Stimulated activated CD8-positive, alpha-beta memory T cell treated with anti-CD3 and anti-CD28 coated beads, Interleukin-2, amount 100 ng/mL, for 1 hour (primary cell): ENCODE results near the gene TIMMDC1.
"Not testable (repeated sequence)": the region's sequence is repeated elsewhere in the genome, so short reads cannot be mapped to it uniquely, and the experiment has no call there.

ENCODE experiments used
- DNase-seq, 2 donors: peaks; one replicate each; pipeline ENCODE4 v3.0.0-alpha.2; 2020; ENCODE audit warnings: low read depth in 2 of 2

The TIMMDC1 gene

DNA sequence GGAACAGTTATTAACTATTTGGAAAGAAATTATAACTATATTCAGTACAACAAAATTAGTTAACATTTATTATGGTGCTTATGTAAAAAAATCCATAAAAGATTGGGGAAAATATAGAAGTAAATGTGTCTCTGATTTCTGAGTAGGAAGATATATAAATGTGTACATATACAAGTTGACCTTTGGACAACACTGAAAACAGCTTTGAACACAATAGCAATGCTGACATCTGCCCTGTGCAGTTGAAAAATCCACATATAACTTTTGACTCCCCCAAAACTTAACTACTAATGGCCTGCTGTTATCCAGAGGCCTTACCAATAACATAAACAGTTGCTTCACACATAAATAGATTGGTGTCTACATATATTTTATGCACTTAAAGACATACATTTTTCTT is 12.3 kb downstream of the TIMMDC1 start:
- no peak for DNase-seq

DNA sequence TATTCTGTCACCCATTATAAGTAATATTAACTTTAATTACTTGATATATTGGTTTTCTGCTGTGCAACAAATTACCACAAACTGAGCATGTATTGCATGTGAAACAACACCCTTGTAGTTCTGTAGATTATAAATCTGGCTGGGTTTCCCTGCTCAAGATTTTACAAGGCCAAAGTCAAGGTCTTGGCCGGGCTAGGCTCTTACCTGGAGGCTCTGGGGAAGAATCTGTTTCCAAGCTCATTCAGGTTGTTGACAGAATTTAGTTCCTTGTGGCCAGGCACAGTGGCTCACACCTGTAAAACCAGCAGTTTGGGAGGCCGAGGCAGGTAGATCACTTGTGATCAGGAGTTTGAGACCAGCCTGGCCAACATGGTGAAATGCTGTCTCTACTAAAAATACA is 16.3 kb downstream of the TIMMDC1 start:
- no peak for DNase-seq

DNA sequence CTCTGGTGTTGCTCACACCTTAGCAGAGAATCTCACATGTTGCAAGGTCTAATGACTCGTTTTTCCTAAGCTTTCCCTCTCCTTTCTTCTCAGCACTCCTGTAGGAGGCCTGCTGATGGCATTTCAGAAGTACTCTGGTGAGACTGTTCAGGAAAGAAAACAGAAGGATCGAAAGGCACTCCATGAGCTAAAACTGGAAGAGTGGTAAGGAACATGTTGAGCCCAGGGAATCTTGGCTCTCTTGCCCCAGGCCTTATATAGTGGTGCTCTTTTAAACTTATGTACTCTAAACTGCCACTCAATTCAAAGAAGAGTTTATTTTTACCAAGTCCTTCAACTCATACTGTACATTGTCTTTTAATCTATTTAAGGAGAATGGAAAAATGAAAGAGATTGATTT is 18.8 kb downstream of the TIMMDC1 start:
- no peak for DNase-seq

DNA sequence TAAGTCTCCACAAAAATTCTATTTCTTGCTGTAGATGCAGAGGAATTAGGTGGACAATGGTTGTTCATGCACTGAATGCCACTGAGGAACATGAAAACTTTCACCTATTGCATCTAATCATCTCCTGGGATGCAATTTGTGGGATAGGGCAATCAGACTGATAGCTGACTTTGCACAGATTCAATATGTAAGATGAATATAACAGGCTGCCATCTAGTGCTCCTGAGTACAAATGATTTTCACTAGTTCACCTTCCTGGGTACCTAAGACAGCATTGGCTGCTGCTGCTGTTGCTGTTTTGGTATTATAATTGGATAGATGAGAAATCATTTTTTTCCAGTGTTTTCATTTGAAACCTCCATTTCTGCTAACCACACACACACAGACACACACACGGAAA is 19.7 kb downstream of the TIMMDC1 start:
- no peak for DNase-seq

DNA sequence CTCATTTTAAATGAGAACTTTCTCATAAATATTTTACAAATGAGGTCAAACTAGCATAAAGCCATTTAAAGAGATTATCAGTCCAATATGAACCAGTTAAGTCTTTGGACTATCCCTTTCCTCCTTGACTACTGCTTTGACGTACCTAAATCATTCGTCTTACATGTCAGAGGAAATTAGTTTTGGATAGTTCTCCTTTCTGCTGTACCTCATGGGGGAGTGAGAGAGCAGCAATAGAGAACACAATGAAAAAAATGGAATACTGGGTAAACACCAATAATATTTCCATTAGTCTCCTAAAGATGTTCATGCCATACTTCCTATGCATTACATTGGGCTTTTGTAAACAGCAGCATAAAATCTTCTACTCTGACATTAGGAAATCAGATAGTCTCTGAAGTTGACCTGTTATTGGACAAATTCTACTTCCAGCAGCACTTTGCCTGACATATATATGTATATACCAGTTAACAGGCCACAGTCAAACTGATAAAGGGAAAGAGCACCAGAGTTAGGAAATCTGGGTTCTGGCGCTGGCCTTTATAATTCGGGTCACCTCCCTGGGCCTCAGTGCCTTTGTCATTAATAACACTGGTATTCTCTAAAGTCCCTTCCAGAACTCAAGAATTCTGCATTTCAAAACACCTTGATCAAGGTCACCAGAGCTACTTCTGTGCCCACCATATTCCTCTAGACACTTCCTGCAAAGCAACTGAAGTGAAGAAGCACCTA is 26.8 kb downstream of the TIMMDC1 start:
- DNase-seq, result no peak

DNA sequence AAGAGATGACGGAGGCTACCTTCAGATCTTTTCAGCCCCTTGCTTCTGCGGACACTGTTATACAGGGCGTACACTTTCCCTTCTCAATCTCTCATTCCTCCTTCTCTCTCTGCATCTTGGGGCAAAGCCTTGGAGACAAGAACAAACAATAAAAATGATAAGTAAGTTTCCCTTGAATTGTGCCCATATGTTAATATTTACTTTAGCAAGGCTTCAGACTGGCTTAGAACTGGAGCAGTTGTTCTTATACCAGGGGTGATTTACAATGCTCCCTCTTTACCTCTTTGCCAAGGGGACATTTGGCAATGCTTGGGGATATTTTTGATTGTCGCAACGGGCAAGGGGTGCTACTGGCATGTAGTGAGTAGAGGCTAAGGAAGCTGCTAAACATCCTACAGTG is 29.4 kb downstream of the TIMMDC1 start:
- DNase-seq, result no peak

DNA sequence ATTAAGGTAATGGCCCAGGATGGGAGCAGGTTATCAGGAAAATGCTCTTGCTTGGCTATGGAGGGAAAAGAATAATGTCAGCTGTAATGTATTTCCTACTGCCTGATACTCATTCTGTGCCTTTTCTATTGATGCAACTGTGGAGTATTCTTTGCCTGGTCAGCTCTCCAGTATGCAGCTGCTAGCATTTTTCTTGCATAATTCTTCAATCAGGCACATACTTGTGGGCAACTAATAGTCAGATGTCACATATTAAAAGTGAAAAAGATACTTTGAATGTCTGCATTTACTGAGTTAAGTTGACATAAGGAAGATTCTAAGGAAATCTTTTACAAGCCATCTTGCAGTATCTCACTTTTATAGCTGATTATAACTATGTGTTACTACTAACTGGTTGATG is 31.5 kb downstream of the TIMMDC1 start:
- DNase-seq, result no peak

DNA sequence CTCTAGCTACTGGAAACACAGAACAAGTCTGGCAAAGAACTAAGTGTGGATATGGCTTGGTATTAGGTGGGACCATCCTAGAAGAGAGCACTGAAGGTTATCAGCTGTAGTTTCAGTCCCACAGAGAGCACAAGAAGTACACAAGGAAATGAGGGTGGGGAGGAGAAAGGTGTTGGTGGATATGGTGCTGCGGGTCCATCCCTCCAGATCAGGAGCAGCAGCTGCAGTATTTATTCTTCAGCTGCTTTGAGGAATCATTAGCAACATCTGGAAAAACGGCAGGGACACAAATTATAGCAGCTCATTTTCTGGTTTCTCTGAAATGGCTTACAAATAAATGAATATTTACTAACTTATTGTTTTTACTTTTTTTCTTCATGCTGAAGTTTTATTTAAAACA is 32.1 kb downstream of the TIMMDC1 start:
- no peak for DNase-seq

DNA sequence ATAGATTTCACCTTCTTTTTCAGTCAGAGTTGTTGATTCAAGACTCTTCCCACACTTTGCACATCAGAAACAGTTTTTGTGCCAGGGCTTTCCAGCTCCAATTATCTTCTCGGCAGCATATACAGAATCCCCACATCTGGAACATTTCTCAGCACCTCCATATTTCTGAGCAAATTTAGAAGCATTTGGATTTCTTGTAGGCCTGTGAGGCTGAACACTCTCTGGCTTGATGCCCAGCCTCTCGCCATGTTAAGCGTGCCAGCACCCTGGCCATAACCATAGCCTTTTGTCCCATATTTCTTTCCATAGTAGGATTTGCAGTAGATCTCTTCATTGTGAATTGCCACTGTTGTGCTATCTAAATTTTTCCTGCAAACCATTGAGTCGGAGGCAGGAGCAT is 32.8 kb downstream of the TIMMDC1 start:
- DNase-seq, result no peak

DNA sequence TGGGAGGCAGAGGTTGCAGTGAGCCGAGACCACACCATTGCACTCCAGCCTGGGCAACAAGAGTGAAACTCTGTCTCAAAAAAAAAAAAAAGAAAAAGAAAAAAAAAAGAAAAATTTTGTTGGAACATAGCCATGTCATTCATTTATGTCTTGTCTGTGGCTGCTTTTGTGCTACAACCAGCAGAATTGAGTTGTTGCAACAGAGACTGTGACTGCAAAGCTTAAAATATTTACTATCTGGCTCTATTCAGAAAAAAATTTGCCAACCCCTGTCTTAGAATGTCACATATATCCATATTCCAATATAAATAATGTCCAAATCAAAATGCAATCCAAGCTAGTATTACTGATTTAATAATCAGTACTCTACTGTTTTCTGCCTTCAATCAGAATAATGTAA is 35.9 kb downstream of the TIMMDC1 start:
- DNase-seq, result no peak

DNA sequence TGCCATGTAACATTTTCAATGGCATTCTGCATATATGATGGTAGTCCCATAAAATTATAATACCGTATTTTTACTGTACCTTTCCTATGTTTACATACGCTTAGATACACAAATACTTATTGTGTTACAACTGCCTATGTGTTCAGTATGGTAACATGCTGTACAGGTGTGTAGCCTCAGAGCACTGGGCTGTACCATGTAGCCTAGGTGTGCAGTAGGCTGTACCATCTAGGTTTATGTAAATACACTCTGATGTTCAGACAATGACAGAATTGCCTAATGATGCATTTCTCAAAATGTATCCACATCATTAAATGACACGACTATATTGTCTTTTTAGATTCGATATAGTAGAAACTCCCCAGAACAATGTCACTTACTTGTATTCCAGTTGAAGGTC is 38.4 kb downstream of the TIMMDC1 start:
- no peak for DNase-seq

DNA sequence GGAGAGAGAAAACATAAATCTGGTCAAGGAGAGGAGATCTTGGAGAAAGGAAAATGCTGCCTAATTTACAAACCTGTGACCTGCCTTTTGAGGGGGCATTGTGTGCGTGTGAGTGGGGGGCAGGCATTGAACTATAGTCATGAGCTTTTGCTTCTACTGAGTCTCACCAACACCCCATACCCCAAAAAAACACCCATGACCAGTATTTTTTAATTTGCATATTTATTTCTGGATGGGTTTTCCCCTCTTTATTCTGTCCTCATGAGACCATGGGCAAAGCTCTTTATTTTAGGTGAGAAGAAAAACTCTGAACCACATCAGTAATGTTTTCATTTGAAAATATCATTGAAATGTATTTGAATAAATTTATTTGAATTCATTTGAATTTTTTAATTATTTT is 40.4 kb downstream of the TIMMDC1 start:
- DNase-seq, result no peak

DNA sequence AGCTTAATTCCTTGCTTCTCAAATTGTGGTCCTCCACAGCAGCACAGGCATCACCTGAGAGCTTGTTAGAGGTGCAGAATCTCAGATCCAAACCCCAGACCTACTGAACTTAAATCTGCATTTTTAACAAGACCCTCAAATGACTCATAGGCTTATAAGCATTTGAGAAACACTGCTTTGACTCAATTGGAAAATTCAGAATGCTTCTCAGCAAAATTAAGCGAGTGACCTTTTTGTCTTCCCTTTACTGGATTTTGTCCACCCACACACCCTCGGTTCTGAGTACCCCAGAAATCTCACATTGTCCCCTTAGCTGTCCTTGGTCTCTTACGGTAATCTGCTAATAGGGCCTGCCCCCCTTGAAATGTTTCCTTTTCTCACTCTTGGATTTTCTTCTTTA is 43.2 kb downstream of the TIMMDC1 start:
- DNase-seq, result no peak

DNA sequence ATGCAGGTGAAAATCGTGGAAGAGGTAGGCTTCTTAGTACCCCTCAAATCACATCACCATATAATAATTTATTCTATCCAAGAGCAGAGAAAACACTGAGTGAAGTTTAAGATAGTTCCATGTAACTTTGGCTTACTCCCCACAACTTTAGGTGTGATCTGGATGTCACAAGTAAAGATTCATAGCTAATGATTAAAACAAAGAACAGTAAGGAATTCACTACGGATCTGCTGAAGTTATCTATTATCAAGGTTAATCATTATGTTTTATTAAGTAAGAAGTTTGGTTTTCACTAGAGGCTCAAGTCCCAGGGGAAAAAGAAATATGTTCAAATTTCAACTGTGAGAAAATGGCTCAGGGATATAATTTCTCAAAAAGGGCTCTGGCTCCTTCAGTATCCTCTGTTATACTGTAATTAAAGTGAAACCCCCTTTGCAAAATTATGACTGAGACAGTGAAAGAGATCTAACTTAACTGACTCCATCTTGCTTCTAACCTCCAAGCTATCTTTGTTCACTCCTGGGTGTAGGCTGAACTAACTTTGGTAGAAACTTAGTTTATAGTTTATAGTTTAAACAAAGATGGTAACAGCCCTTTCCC is 43.9 kb downstream of the TIMMDC1 start:
- no peak for DNase-seq

DNA sequence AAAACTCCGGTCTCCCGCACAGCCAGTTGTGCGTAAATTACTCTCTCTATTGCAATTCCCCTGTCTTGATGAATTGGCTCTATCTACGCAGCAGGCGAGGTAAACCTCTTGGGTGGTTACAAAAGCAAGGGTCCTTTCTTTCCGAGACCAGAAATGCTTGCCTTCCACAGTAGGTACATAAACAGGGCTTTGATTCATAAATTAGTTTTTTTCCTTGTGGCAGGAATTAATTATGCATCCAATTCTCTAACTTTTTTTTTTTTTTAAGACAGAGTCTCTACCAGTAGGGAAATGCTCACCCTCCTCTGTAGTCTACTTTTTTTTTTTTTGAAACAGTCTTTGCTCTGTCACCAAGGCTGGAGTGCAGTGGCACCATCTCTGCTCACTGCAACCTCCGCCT is 44.8 kb downstream of the TIMMDC1 start:
- DNase-seq, result no peak

DNA sequence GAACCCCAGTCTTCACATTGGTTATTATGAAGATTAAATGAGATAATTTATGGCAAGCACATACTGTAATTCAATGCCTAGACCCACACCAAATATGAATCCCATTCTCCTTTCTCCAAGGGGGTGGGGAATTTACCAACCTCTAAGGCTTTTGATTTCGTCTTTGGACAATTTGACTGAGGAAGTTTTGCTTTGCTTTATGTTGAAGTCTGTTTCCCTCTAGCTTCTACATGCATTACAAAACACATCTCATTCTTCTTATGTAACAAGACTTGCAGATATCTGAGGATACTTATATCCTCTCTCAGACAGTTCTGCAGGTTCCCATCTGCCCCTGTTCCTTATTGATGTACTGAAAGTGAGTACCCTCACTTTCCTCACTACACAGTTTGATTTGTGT is 48.9 kb downstream of the TIMMDC1 start:
- no peak for DNase-seq

DNA sequence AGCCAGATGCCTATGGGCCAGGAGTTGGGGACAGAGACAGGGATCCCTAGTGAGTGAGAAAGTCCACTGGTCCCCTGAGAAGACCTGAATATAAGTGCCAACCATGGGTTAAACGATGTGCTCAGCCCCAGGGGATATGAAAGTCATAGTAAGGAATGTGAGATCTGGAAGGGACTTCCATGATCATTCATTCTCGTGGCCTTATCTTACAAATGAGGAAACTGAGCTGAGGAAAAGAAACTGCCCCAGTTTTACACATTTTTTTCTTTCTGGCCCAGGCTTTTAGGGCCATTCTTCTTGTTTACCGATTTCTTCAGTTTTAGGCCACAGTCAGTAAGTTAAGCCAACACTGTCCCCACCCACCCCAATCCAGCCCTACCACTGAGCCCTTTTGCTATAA is 50.0 kb downstream of the TIMMDC1 start:
- no peak for DNase-seq

DNA sequence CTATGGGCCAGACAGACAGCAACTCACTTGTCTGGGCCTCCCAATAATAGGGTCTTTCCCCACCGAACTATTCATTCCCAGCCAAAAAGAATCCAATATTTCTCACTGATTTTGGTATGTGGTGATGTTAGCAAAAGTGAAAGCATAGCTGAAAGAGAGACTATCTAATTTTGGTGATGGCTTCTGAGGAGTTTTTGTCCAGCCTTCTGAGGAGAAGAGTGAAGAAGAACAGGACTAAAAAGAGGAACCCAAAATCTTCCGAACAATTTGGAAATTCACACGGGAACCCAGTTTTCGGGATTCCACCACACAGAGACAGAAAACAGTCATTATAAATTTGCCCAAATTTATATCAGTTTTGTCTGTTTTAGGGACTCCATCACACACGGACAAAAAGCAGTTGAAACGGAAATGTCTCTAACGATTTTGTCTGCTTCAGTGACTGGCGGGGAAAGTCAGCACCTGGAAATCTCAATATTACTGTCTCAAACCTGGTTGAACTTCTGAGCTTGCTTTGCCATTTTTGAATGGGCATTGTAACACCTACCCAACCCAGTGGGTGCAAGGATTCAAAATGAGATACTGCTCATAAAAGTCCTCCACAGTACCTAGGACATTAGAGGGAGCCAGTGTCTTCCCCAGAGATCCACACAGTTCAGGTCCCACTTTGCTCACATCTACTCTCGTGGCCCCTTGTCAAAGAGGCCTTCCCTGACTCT is 52.0 kb downstream of the TIMMDC1 start:
- DNase-seq, result no peak

DNA sequence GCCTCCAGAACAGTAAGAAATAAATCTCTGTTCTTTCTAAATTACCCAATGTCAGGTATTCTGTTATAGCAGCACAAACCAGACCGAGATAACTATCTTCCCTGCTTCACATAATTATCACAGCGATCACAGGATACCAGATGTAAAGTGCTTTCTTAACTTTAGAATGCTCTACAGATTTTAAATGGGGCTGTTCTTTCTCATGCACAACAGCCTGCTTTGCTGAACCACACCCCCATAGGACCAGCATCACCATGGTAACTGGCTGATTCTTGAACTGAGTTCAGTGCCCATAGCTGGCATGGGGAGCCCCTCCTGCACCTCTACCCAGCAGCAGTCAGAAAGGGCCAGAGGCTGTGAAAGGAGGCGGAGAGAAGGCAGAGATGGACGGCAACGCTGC is 53.3 kb downstream of the TIMMDC1 start:
- DNase-seq, result no peak

DNA sequence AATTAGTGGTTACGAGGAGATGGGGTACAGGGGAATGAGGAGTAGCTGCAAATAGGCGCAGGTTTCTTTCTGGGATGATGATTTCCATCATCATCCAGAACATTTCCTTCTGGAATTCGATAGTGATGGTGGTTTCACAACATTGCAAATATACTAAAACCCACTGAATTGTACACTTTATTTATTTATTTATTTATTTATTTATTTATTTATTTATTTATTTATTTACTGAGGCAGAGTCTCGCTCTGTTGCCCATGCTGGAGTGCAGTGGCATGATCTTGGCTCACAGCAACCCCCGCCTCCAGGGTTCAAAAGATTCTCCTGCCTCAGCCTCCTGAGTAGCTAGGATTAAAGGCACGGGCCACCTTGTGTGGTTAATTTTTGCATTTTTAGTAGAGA is 54.6 kb downstream of the TIMMDC1 start:
- DNase-seq, result not testable (repeated sequence)

DNA sequence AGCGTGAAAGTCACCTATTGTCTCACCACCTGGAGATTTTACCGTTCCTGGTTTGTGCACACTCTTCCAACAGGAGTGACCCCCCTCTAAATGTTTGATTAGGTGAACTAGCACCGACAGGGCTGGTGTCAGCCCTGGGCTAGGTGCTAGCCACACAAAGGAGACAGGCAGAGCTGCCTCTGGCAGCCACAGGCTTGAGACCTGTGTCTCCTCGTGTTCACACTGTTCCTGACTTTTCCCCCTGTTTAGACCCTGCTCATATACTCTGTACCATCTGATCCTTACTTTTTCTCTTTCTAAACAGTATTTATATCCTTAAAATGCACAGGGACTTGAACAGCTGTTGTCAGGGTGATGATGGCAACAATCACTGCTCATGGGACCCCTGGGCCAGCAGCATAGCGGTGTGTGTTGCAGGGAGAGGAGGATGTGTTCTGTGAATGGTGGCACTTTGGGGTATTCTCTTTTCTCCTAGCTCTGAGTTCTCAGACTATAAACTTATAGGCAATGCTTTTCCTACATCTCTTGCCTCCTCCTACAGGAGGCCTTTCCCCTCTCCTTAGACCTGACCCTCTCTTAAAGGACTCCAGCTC is 55.6 kb downstream of the TIMMDC1 start:
- no peak for DNase-seq

DNA sequence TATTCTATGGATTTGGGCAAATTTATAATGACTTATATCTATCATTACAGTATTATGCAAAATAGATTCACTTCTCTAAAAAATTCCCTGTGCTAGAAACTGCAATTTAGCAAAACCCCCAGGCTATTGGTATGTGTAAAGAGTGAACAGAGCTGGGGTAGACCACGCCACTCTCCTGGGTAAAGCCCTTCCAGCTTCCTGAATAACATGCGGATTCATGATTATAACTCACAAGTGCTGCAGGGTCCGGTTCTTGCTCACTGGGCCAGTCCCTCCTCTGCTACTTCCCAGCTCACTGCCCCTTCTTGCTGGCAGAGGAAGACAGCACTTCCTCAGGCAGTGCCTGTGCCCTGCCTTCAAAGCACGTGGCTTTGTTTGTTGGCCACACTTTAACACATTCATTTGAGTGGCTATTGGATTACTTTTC is 57.0 kb downstream of the TIMMDC1 start:
- DNase-seq, result no peak

DNA sequence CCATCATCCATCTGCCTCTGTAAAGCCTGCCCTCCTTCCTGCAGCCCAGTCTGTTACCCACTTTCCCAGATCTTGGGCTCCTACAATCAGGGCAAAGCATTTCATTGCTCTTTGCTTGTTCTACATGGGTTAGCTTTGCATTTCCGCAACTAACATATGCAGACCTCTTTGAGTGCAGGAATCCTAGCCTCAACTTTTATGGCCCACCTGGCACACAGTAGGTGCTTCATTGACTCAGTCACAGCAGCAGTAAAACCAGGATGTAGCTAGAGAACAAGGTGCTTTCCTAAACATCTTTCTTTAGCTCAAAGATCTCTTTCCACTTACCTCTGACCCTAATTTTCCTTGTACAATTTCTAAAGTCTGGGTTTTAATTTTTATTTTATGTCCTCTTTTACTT is 57.6 kb downstream of the TIMMDC1 start:
- no peak for DNase-seq
